Hepatocyte (in vitro differentiated cells): Measurements from ENCODE around the gene CIDEC. TPM values are rescaled to one million over a fixed set of nuclear protein-coding genes. Genes with fewer than 3 reads are reported as not detected.
A peak's percentile ranks its signal among the peaks of the same experiment; 100 is the strongest.

Experiments
- DNase-seq: peaks from one replicate; pipeline ENCODE4 v3.0.0-alpha.2; 2016; ENCODE audit warnings: low spot score
- H2AFZ ChIP-seq: fragments of 200-600 bp; sonication (generic); 2 replicates; pipeline ENCODE4 v1.6.0; 2016; ENCODE audit warnings: antibody characterized with exemption, mild to moderate bottlenecking
- H3K27ac ChIP-seq: fragments of 200-600 bp; sonication (generic); 2 replicates; pipeline ENCODE4 v1.5.1; 2016; ENCODE audit warnings: mild to moderate bottlenecking
- H3K27me3 ChIP-seq: fragments of 200-600 bp; sonication (generic); 2 replicates; pipeline ENCODE4 v1.6.1; 2016
- H3K36me3 ChIP-seq: fragments of 200-600 bp; sonication (generic); replicated peaks from 2 replicates; pipeline ENCODE4 v1.5.1; 2016; ENCODE audit warnings: low read depth; ENCODE audit not compliant: insufficient read depth
- H3K4me1 ChIP-seq: fragments of 200-600 bp; sonication (generic); 2 replicates; pipeline ENCODE4 v1.5.1; 2016; ENCODE audit warnings: mild to moderate bottlenecking, moderate library complexity; ENCODE audit not compliant: insufficient read depth
- H3K4me2 ChIP-seq: fragments of 200-600 bp; sonication (generic); 2 replicates; pipeline ENCODE4 v1.6.0; 2016
- H3K4me3 ChIP-seq: fragments of 200-600 bp; sonication (generic); 2 replicates; pipeline ENCODE4 v1.5.1; 2016; ENCODE audit warnings: mild to moderate bottlenecking
- H3K79me2 ChIP-seq: fragments of 200-600 bp; sonication (generic); 2 replicates; pipeline ENCODE4 v1.6.0; 2017; ENCODE audit warnings: mild to moderate bottlenecking
- H3K9me2 ChIP-seq: fragments of 200-600 bp; sonication (generic); replicated peaks from 2 replicates; pipeline ENCODE4 v1.6.0; 2017; ENCODE audit warnings: mild to moderate bottlenecking; ENCODE audit not compliant: insufficient read depth
- H3K9me3 ChIP-seq: fragments of 200-600 bp; sonication (generic); 2 replicates; pipeline ENCODE4 v1.5.1; 2016; ENCODE audit warnings: low read depth, mild to moderate bottlenecking
- H4K20me1 ChIP-seq: fragments of 200-600 bp; sonication (generic); 2 replicates; pipeline ENCODE4 v1.6.0; 2016; ENCODE audit warnings: mild to moderate bottlenecking; ENCODE audit not compliant: insufficient read depth, poor library complexity, severe bottlenecking
- CTCF ChIP-seq: fragments of 200-600 bp; sonication (generic); IDR thresholded peaks from 2 replicates; pipeline ENCODE4 v1.5.1; 2016; ENCODE audit warnings: antibody characterized with exemption, mild to moderate bottlenecking; ENCODE audit not compliant: poor library complexity
- EZH2 ChIP-seq: fragments of 200-600 bp; sonication (generic); IDR thresholded peaks from 2 replicates; pipeline ENCODE4 v1.6.1; 2016; ENCODE audit warnings: antibody characterized with exemption, mild to moderate bottlenecking, borderline replicate concordance
- EZH2phosphoT487 ChIP-seq: fragments of 200-600 bp; sonication (generic); IDR thresholded peaks from one replicate; pipeline ENCODE4 v1.6.1; 2018; ENCODE audit warnings: antibody characterized with exemption, mild to moderate bottlenecking, low read depth, moderate library complexity; ENCODE audit not compliant: unreplicated experiment, severe bottlenecking
- WGBS: methylation state at CpG from one replicate; pipeline ENCODE4 v1.1.6; 2016; ENCODE audit warnings: low lambda C conversion rate; ENCODE audit errors: missing lambda C conversion rate; 5-methylcytosine and 5-hydroxymethylcytosine counted together
- polyA plus RNA-seq: library from polyadenylated mRNA; unstranded; fragments of >200 nt; fragmentation: Nextera tagmentation; extraction: Ambion mirVana; gene quantifications from 2 replicates; pipeline ENCODE4 v1.2.1, GENCODE V29; 2016
- total RNA-seq: library from RNA; depleted of rRNA; stranded (reverse); fragments of >200 nt; gene quantifications from 2 replicates; pipeline ENCODE4 v1.2.3, GENCODE V29; 2014

CIDEC gene
- total and polyA plus RNA-seq, 2 experiments from 2014 or later, result 16.6 to 37.3 TPM

DNA sequence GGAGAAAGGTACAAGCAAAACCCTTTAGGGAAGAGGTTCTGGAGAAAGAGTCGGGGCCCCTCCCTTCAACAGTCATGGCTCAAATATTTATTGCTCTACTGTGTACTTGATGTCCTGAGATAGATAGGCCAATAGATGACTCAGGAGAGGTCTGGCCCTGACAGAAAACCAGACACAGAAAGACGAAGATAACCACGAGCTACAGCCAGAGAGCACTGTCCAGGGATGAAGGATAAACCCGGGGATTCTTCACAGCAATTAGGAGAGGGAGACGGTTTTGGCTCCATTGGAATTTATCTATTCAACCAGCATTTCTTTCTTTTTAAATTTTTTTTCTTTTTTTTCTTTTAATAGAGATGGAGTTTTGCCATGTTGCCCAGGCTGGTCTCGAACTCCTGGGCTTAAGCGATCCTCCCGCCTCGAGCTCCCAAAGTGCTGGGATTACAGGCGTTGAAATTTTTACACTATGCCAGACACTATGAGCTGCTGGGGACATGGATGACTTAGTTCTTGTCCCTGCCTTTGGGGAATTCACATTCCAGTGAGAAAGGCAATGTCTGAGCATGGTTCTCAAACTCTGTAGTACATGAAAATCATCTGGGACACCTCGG lies 4.6 kb upstream of the CIDEC start:
- WGBS, result 48% methylated on average over 11 of the region's 11 CpGs

GRCh38 chr3:9883706-9884554 lies 3.9 kb upstream of the CIDEC start:
- no peaks in the 10 kb centered on the region for H4K20me1 ChIP-seq
- no peaks in the 10 kb centered on the region for H3K27me3 ChIP-seq
- peak overlapping the region; percentile 95 for H3K27ac ChIP-seq
- H3K9me3 ChIP-seq, result no peaks in the 10 kb centered on the region
- no peaks in the 10 kb centered on the region for H3K36me3 ChIP-seq
- H3K4me1 ChIP-seq, result peaks cover 25% of the 10 kb centered on the region
- WGBS, result 63% methylated on average over 7 of the region's 7 CpGs
- H3K9me2 ChIP-seq, result no peaks in the 10 kb centered on the region
- H3K4me3 ChIP-seq, result no peak overlapping the region
- DNase-seq, result peak; percentile 48
- H2AFZ ChIP-seq, result no peak overlapping the region
- H3K4me2 ChIP-seq, result peak overlapping the region; percentile 57
- no peaks in the 10 kb centered on the region for H3K79me2 ChIP-seq
- no peak for TF ChIP-seq EZH2
- TF ChIP-seq EZH2phosphoT487, result no peak
- TF ChIP-seq CTCF, result no peak

More for the DNA sequence above, 4.6 kb upstream of the CIDEC start:
- no peak overlapping the region for H2AFZ ChIP-seq
- no peaks in the 10 kb centered on the region for H3K27me3 ChIP-seq
- DNase-seq, result peak; percentile 84
- no peaks in the 10 kb centered on the region for H3K9me3 ChIP-seq
- H3K27ac ChIP-seq, result peak overlapping the region; percentile 95
- TF ChIP-seq EZH2 (no peak), EZH2phosphoT487 (no peak)
- no peaks in the 10 kb centered on the region for H3K9me2 ChIP-seq
- H3K79me2 ChIP-seq, result no peaks in the 10 kb centered on the region
- H3K4me3 ChIP-seq, result no peak overlapping the region
- no peaks in the 10 kb centered on the region for H4K20me1 ChIP-seq
- peaks cover 18% of the 10 kb centered on the region for H3K4me1 ChIP-seq
- H3K4me2 ChIP-seq, result peak overlapping the region; percentile 57
- H3K36me3 ChIP-seq, result no peaks in the 10 kb centered on the region

- Histone ChIP-seq H3K4me3 (no peak overlapping the region), H3K9me3 (no peaks in the 10 kb centered on the region), H3K9me2 (no peaks in the 10 kb centered on the region), H3K79me2 (no peaks in the 10 kb centered on the region), H3K27ac (no peak overlapping the region), H3K27me3 (no peaks in the 10 kb centered on the region), H2AFZ (no peak overlapping the region), H4K20me1 (no peaks in the 10 kb centered on the region), H3K36me3 (no peaks in the 10 kb centered on the region), H3K4me1 (peaks cover 35% of the 10 kb centered on the region), H3K4me2 (no peak overlapping the region)
- TF ChIP-seq EZH2phosphoT487 (no peak), EZH2 (no peak), CTCF (no peak)
- 96% methylated on average over 1 of the region's 1 CpG for WGBS
- DNase-seq, result no peak
These were observed 1.4 kb upstream of the CIDEC start for GRCh38 chr3:9881441-9881840.

- peak; percentile 82 for DNase-seq
These were observed 1.4 kb downstream of the CIDEC start for GRCh38 chr3:9878700-9879099.

More at GRCh38 chr3:9878700-9879099, 1.4 kb downstream of the CIDEC start:
- WGBS, result 63% methylated on average over 5 of the region's 5 CpGs
- H3K79me2 ChIP-seq, result no peaks in the 10 kb centered on the region
- H3K4me2 ChIP-seq, result peak overlapping the region; percentile 53
- H3K9me3 ChIP-seq, result no peaks in the 10 kb centered on the region
- peak overlapping the region; percentile 91 for H3K27ac ChIP-seq
- peaks cover 28% of the 10 kb centered on the region for H3K4me1 ChIP-seq
- H2AFZ ChIP-seq, result no peak overlapping the region
- TF ChIP-seq EZH2phosphoT487 (no peak), EZH2 (no peak), CTCF (no peak)
- H3K36me3 ChIP-seq, result no peaks in the 10 kb centered on the region
- H3K4me3 ChIP-seq, result no peak overlapping the region
- no peaks in the 10 kb centered on the region for H3K27me3 ChIP-seq
- H3K9me2 ChIP-seq, result no peaks in the 10 kb centered on the region
- H4K20me1 ChIP-seq, result no peaks in the 10 kb centered on the region
